MCF 10A (cell line): ENCODE results near the gene OR1E1. TPM values are rescaled to one million over a fixed set of nuclear protein-coding genes. Genes with fewer than 3 reads are reported as not detected.
"Not testable (repeated sequence)": the region's sequence is repeated elsewhere in the genome, so short reads cannot be mapped to it uniquely, and the experiment has no call there.

Experiments used
- BruUV-seq: library from RNA; stranded (reverse); fragments of 400-500 nt; replicated peaks from 2 replicates; lab custom pipeline; 2021; lab: Mats Ljungman, UMichigan
- CTCF ChIA-PET: fragments of 300-600 bp; sonication (Branson Sonifier 250); formaldehyde crosslinking; extraction: SDS; loops from one replicate; lab custom pipeline; 2021; ENCODE audit warnings: antibody characterized with exemption, inconsistent platforms; lab: Yijun Ruan, JAX
- POLR2A ChIA-PET: fragments of 300-600, 350-650 bp; sonication (Branson Sonifier 250); formaldehyde crosslinking; extraction: SDS; loops from one replicate; lab custom pipeline; 2020; ENCODE audit warnings: antibody characterized with exemption, inconsistent platforms; lab: Yijun Ruan, JAX
- DNase-seq: peaks from one replicate; pipeline ENCODE4 v3.0.0-alpha.2; 2018; ENCODE audit not compliant: unreplicated experiment
- H3K27ac Mint-ChIP-seq: one replicate; pipeline ENCODE4 v1.8.0; 2022; ENCODE audit warnings: mild to moderate bottlenecking, low read depth, mixed read lengths; ENCODE audit not compliant: unreplicated experiment
- H3K27me3 Mint-ChIP-seq: one replicate; pipeline ENCODE4 v1.8.0; 2022; ENCODE audit warnings: mixed read lengths; ENCODE audit not compliant: insufficient read depth, unreplicated experiment
- H3K36me3 Mint-ChIP-seq: one replicate; pipeline ENCODE4 v1.8.0; 2022; ENCODE audit warnings: mild to moderate bottlenecking, moderate library complexity, mixed read lengths; ENCODE audit not compliant: insufficient read depth, unreplicated experiment
- H3K4me1 Mint-ChIP-seq: one replicate; pipeline ENCODE4 v1.8.0; 2022; ENCODE audit warnings: mixed read lengths; ENCODE audit not compliant: insufficient read depth, unreplicated experiment
- H3K4me3 Mint-ChIP-seq: one replicate; pipeline ENCODE4 v1.8.0; 2022; ENCODE audit warnings: mild to moderate bottlenecking, moderate library complexity, mixed read lengths; ENCODE audit not compliant: unreplicated experiment
- H3K9me3 Mint-ChIP-seq: one replicate; pipeline ENCODE4 v1.8.0; 2022; ENCODE audit warnings: mixed read lengths; ENCODE audit not compliant: unreplicated experiment
- CTCF ChIP-seq: fragments of 200-600 bp; IDR thresholded peaks from one replicate; pipeline ENCODE4 v1.8.0; 2022; ENCODE audit warnings: antibody characterized with exemption, mild to moderate bottlenecking; ENCODE audit not compliant: unreplicated experiment
- intact Hi-C: fragments of 100-400 bp; cut with micrococcal nuclease; formaldehyde crosslinking; loops from 2 replicates; pipeline ENCODE4 v1.14.1; 2022
- total RNA-seq: library from RNA; stranded (reverse); gene quantifications from 2 replicates; pipeline ENCODE4 v1.2.3, GENCODE V29; 2022

Gene OR1E1
- total RNA-seq, 1 experiment from 2014 or later: not detected

- peaks cover 14% of the 10 kb centered on the region for H3K27me3 Mint-ChIP-seq
- no peak for DNase-seq
- CTCF ChIA-PET: interaction anchor here (0.8 kb wide), 1 partner anchor 208 kb away, joined by 3 read pairs; no protein-coding TSS in a partner anchor
- TF ChIP-seq CTCF: no peak
- H3K4me1 Mint-ChIP-seq: no peaks in the 10 kb centered on the region
- BruUV-seq: no TSS peak
- H3K36me3 Mint-ChIP-seq: no peaks in the 10 kb centered on the region
- intact Hi-C loops: no loop called here
- H3K9me3 Mint-ChIP-seq: peaks cover 25% of the 10 kb centered on the region
- POLR2A ChIA-PET: no interaction called here
- H3K4me3 Mint-ChIP-seq: no peak within 1 kb of the TSS
- no peak within 1 kb of the TSS for H3K27ac Mint-ChIP-seq
Measured at GRCh38 chr17:3411070-3411469, 12.9 kb upstream of the OR1E1 start, which contains the start of gene OR3A3. OR3A3 (plus strand) TSS chr17:3411370.

- CTCF ChIA-PET, DNase-seq: not testable (repeated sequence)
Measured at GRCh38 chr17:3403856-3404255, 5.6 kb upstream of the OR1E1 start.

GRCh38 chr17:3401786-3402185 is 3.6 kb upstream of the OR1E1 start:
- no peaks in the 10 kb centered on the region for H3K36me3 Mint-ChIP-seq
- no peaks in the 10 kb centered on the region for H3K4me1 Mint-ChIP-seq
- no peak for DNase-seq
- peaks cover 29% of the 10 kb centered on the region for H3K27me3 Mint-ChIP-seq
- no peak overlapping the region for H3K4me3 Mint-ChIP-seq
- no peak overlapping the region for H3K27ac Mint-ChIP-seq
- no peak for TF ChIP-seq CTCF
- ChIA-PET CTCF (no interaction called here), POLR2A (no interaction called here)
- BruUV-seq: no TSS peak
- intact Hi-C loops: no loop called here
- H3K9me3 Mint-ChIP-seq: peaks cover 9% of the 10 kb centered on the region

More at GRCh38 chr17:3403856-3404255, 5.6 kb upstream of the OR1E1 start:
- H3K4me1 Mint-ChIP-seq, intact Hi-C loops, H3K36me3 Mint-ChIP-seq, POLR2A ChIA-PET, H3K4me3 Mint-ChIP-seq, H3K27ac Mint-ChIP-seq, BruUV-seq: not testable (repeated sequence)
- Mint-ChIP-seq H3K9me3 (peaks cover 19% of the 10 kb centered on the region), H3K27me3 (peaks cover 29% of the 10 kb centered on the region)

GRCh38 chr17:3400055-3400454 is 1.8 kb upstream of the OR1E1 start:
- peak; percentile 5 for DNase-seq
- intact Hi-C loops: no loop called here
- no TSS peak for BruUV-seq
- no peak overlapping the region for H3K4me3 Mint-ChIP-seq
- no peaks in the 10 kb centered on the region for H3K9me3 Mint-ChIP-seq
- CTCF ChIA-PET: interaction anchor here (0.5 kb wide), 1 partner anchor 203 kb away, joined by 3 read pairs; no protein-coding TSS in a partner anchor
- peaks cover 29% of the 10 kb centered on the region for H3K27me3 Mint-ChIP-seq
- H3K27ac Mint-ChIP-seq: no peak overlapping the region
- H3K36me3 Mint-ChIP-seq: no peaks in the 10 kb centered on the region
- TF ChIP-seq CTCF: no peak
- no peaks in the 10 kb centered on the region for H3K4me1 Mint-ChIP-seq
- POLR2A ChIA-PET: no interaction called here

- H3K4me1 Mint-ChIP-seq, intact Hi-C loops, H3K27ac Mint-ChIP-seq, CTCF ChIA-PET, H3K9me3 Mint-ChIP-seq, BruUV-seq, H3K4me3 Mint-ChIP-seq, H3K36me3 Mint-ChIP-seq, POLR2A ChIA-PET: not testable (repeated sequence)
- peak; percentile 8 for DNase-seq
- H3K27me3 Mint-ChIP-seq: peaks cover 41% of the 10 kb centered on the region
Measured at GRCh38 chr17:3397801-3398200, 409 bp downstream of the OR1E1 start.
